Heart left ventricle (tissue), 16 donors: ENCODE results near the gene IPO11. TPM values are rescaled to one million over a fixed set of nuclear protein-coding genes. Genes with fewer than 3 reads are reported as not detected.

Experiments used
- ATAC-seq, 4 donors: fragments of 200-7000 bp; cut with Tn5 transposase; one replicate each; pipeline ENCODE4 v1.9.1; 2020 to 2022; ENCODE audit warnings: moderate library complexity in 4 of 4, mild to moderate bottlenecking in 3 of 4, moderate number of reproducible peaks in 1 of 4
- DNase-seq, 5 donors: peaks; one replicate each; pipeline ENCODE4 v3.0.0-alpha.2; 2020
- H3K27ac ChIP-seq, 12 donors: fragments of 200-600 bp; sonication (generic) in 4 of 12; one replicate each; pipeline versions ENCODE4 v1.5.0 to v1.8.0; 2016 to 2022; ENCODE audit warnings: mild to moderate bottlenecking in 2 of 12
- H3K27me3 ChIP-seq, 9 donors: fragments of 200-600 bp; sonication (generic) in 2 of 9; one replicate each; pipeline versions ENCODE4 v1.5.1 to v1.8.0; 2016 to 2022; ENCODE audit warnings: mild to moderate bottlenecking in 3 of 9
- H3K36me3 ChIP-seq, 9 donors: fragments of 200-600 bp; sonication (generic) in 2 of 9; one replicate each; pipeline versions ENCODE4 v1.5.0 to v1.8.0; 2018 to 2022; ENCODE audit warnings: mild to moderate bottlenecking in 2 of 9
- H3K4me1 ChIP-seq, 12 donors: fragments of 200-600 bp; sonication (generic) in 4 of 12; one replicate each; pipeline versions ENCODE4 v1.5.0 to v1.8.0; 2016 to 2022; ENCODE audit warnings: mild to moderate bottlenecking in 3 of 12
- H3K4me3 ChIP-seq, 12 donors: fragments of 200-600 bp; sonication (generic) in 4 of 12; one replicate each; pipeline versions ENCODE4 v1.5.0 to v1.8.0; 2017 to 2022; ENCODE audit warnings: mild to moderate bottlenecking in 9 of 12, moderate library complexity in 4 of 12
- H3K9me3 ChIP-seq, 12 donors: fragments of 200-600 bp; sonication (generic) in 4 of 12; one replicate each; pipeline versions ENCODE4 v1.5.0 to v1.8.0; 2016 to 2022; ENCODE audit warnings: mild to moderate bottlenecking in 1 of 12
- POLR2A ChIP-seq, 2 donors: fragments of 450-650 bp; IDR thresholded peaks; one replicate each; pipeline ENCODE4 v1.6.1; 2017; ENCODE audit warnings: antibody characterized with exemption in 2 of 2, mild to moderate bottlenecking in 2 of 2, moderate library complexity in 2 of 2
- WGBS, 4 donors: extraction: QIAGEN DNeasy Blood & Tissue Kit in 2 of 4; methylation state at CpG; one replicate each; pipeline versions ENCODE4 v1.1.5 to v1.1.7; 2013 to 2018; 5-methylcytosine and 5-hydroxymethylcytosine counted together
- intact Hi-C, 10 donors: fragments of 100-400 bp; cut with DNase I; formaldehyde crosslinking; loops; one replicate each; pipeline versions ENCODE4 v1.11.1 to v1.14.2; 2022
- polyA plus RNA-seq, 2 donors: library from polyadenylated mRNA; stranded (reverse); fragments of 200-250 nt; gene quantifications; one replicate each; pipeline ENCODE4 v1.2.3, GENCODE V29; 2013
- total RNA-seq, 9 donors: library from RNA; depleted of rRNA in 2 of 9; stranded (reverse); fragments of >200 nt in 2 of 9; fragmentation: NEBNext Ultra II Directional in 3 of 9; extraction: Animal tissue kit (Norgen Biotek cat#: 25700) in 3 of 9; gene quantifications; one replicate each; pipeline versions ENCODE4 v1.1.0 to v1.2.4, GENCODE V29; 2016 to 2023
- TF ChIP-seq, protein P1 (sequence below), 12 donors: fragments of 200-600 bp; sonication (generic) in 4 of 12; IDR thresholded peaks; one replicate each; pipeline versions ENCODE4 v1.5.0 to v1.8.0; 2018 to 2022; ENCODE audit warnings: antibody characterized with exemption in 12 of 12, mild to moderate bottlenecking in 5 of 12
- donor health status: ischemic (EF 13 %, LVEDD 7.1; RV severe dilation, severe dysfunction).
- donor health status: healthy with polysubstance abuse.
- donor health status: DM: no; HTN: yes; CAD: no.
- donor health status: DM: no; HTN: no; CAD: no.
- donor health status: ischemic (EF 25% LVEDD 6.9; RV normal size, moderate dysfunction).
- donor health status: ischemic (EF 25% LVEDD 5.7; RV mildly dilated, moderate dysfunction).
- donor health status: healthy.
- donor health status: DM: yes; HTN: yes; CAD: no.
- donor health status: ischemic (EF 35%, LVEDD 5.7; RV mildly dilated, moderate dysfunction).
- donor health status: nonischemic (EF 11% LVEDD 7.7; RV severe dilation, severe dysfunction).
- donor health status: DM: yes; HTN: yes; CAD: no.
- donor health status: PGD.
- donor health status: ischemic (EF 29% LVEDD 5.4; RV normal size, mild dysfunction).
- donor health status: nonischemic (EF 23%, LVEDD 6.1; RV moderate dilation, normal function).

IPO11 gene
- total and polyA plus RNA-seq, 11 donors = 8.2 to 40.4 (median 29.1) TPM

DNA sequence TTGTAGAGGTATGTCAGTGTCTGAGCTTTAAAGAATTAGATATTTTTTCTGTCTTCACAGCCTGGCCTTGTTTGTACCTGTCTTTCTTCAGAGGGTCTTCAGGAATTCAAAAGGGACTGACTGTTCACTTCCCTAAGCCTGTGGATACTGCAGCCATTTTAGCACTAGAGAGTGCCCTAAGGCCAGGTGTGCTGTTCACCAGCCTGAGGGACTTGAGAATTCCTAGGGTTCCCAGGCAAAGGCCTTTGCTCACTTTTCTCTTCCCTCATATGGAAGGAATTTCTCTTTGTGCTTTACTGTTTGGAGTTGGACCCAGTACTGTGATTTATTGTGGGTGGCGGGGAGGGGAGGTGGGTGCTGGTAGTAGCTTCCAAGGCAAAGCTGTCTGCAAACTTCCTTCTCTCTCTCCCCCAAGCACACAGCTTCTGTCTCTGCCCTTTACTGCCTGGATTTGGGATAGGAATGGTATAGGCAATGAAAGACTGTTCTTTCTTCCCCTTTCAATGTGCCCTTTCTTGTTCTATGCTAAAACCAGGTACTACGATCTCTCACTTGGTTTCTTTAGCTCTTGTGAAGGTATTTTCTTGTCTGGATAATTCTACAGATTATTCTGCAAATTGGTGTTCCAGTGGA, 156.4 kb downstream of the IPO11 start:
- WGBS, 4 donors = 97 to 100% (median 99%) methylated on average over 2 of the region's 2 CpGs
- Histone ChIP-seq H3K27me3 (no peaks in the 10 kb centered on the region), H3K4me3 (no peak overlapping the region), H3K27ac (no peak overlapping the region), H3K9me3 (peaks cover 0 to 34% (median 11%) of the 10 kb centered on the region in 12 donors), H3K4me1 (peaks cover 0 to 8% (median 0%) of the 10 kb centered on the region in 12 donors), H3K36me3 (peaks cover 0 to 34% (median 7%) of the 10 kb centered on the region in 9 donors)
- no peak for ATAC-seq
- DNase-seq = no peak
- intact Hi-C loops = no loop called here
- TF ChIP-seq, protein P1, sequence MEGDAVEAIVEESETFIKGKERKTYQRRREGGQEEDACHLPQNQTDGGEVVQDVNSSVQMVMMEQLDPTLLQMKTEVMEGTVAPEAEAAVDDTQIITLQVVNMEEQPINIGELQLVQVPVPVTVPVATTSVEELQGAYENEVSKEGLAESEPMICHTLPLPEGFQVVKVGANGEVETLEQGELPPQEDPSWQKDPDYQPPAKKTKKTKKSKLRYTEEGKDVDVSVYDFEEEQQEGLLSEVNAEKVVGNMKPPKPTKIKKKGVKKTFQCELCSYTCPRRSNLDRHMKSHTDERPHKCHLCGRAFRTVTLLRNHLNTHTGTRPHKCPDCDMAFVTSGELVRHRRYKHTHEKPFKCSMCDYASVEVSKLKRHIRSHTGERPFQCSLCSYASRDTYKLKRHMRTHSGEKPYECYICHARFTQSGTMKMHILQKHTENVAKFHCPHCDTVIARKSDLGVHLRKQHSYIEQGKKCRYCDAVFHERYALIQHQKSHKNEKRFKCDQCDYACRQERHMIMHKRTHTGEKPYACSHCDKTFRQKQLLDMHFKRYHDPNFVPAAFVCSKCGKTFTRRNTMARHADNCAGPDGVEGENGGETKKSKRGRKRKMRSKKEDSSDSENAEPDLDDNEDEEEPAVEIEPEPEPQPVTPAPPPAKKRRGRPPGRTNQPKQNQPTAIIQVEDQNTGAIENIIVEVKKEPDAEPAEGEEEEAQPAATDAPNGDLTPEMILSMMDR (IDR thresholded peaks at IDR 0.05) = no peak
- TF ChIP-seq POLR2A (IDR thresholded peaks at IDR 0.05) = no peak

DNA sequence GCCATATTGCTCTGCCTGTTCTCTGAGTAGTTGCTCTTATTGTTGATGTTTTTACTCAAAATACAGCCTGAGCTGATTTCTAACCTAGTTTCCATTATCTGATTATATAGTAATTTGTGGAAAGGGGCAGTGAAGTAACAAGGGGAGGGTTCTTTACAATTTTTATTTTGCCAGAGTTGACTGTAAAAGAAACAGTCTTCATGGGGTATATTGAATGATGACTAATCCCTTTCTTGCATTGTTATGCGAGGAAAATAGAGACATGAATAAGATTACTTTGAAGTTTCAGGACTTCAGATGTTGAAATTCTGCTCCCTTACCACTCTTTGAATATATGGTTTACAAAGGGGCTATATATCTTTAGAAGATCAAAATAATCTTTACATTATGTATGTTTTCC, 156.9 kb downstream of the IPO11 start:
- H3K4me3 ChIP-seq = no peak overlapping the region
- no peak for TF ChIP-seq POLR2A (IDR thresholded peaks at IDR 0.05)
- TF ChIP-seq, protein P1 (IDR thresholded peaks at IDR 0.05) = no peak
- no peak overlapping the region for H3K27ac ChIP-seq
- no peaks in the 10 kb centered on the region for H3K27me3 ChIP-seq
- peaks cover 0 to 34% (median 11%) of the 10 kb centered on the region in 12 donors for H3K9me3 ChIP-seq
- intact Hi-C loops = no loop called here
- WGBS, 4 donors = 85 to 96% (median 87%) methylated on average over 1 of the region's 1 CpG
- H3K4me1 ChIP-seq = peaks cover 0 to 8% (median 0%) of the 10 kb centered on the region in 12 donors
- peaks cover 0 to 34% (median 7%) of the 10 kb centered on the region in 9 donors for H3K36me3 ChIP-seq
- ATAC-seq (no peak), DNase-seq (no peak)

DNA sequence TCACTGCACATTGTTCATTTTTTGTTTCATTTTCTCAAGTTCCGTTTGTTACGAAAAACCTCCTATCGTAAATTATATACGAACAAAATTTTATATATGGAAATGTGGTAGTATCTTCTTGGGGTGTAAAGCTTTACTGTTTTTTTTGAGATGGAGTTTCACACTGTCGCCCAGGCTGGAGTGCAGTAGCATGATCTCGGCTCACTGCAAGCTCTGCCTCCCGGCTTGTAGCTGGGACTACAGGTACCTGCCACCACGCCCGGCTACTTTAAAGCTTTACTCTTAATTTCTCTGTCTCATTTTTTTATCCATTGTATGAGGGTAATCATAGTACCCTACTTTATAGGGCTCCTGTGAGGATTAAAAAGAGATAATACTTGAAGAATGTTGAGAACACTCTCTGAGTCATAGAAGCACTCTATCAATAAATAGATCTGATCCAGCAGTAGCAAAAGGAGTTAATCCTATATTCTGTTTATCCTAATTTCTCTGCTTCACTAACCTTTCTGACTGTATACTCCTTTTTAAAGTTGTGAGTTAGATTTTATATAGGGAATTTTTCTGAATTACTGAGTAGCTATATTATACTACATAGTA, 160.5 kb downstream of the IPO11 start:
- TF ChIP-seq, protein P1 (IDR thresholded peaks at IDR 0.05) = no peak
- TF ChIP-seq POLR2A (IDR thresholded peaks at IDR 0.05) = no peak
- peaks cover 0 to 10% (median 2%) of the 10 kb centered on the region in 12 donors for H3K9me3 ChIP-seq
- H3K27me3 ChIP-seq = no peaks in the 10 kb centered on the region
- WGBS, 4 donors = 93 to 97% (median 95%) methylated on average over 9 of the region's 9 CpGs
- H3K4me1 ChIP-seq = peaks cover 0 to 21% (median 1%) of the 10 kb centered on the region in 12 donors
- DNase-seq (no peak), ATAC-seq (no peak)
- intact Hi-C loops = no loop called here
- peaks cover 0 to 8% (median 0%) of the 10 kb centered on the region in 9 donors for H3K36me3 ChIP-seq
- H3K27ac ChIP-seq = no peak overlapping the region
- peak overlapping the region in 1 of 12 donors; percentile 26 for H3K4me3 ChIP-seq

DNA sequence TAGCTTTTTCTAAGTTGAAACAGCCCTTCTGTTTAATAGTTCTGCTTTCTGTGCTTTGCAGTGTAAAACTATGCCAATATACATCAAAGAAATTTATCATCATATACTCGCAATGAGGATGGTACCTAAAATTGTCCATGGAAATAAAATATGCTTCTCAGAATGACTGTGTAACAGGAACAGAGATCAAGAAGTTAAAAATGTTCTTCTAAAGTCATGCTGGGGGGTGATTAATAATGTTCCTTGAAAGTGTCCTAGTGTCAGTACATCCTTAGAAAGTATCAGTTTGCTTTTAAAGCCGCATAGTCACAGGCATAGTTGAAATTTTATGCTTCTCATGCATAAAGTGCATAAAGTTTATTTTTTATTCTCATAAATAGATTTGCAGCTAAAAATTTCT, 162.0 kb downstream of the IPO11 start:
- no peak overlapping the region for H3K27ac ChIP-seq
- no peak for DNase-seq
- H3K27me3 ChIP-seq = no peaks in the 10 kb centered on the region
- no peak overlapping the region for H3K4me3 ChIP-seq
- intact Hi-C loops = no loop called here
- peaks cover 0 to 26% (median 2%) of the 10 kb centered on the region in 12 donors for H3K4me1 ChIP-seq
- ATAC-seq = no peak
- H3K9me3 ChIP-seq = no peaks in the 10 kb centered on the region
- no peaks in the 10 kb centered on the region for H3K36me3 ChIP-seq
- 87 to 99% (median 92%) methylated on average over 2 of the region's 2 CpGs for WGBS, 4 donors
- TF ChIP-seq, protein P1 (IDR thresholded peaks at IDR 0.05) = no peak
- no peak for TF ChIP-seq POLR2A (IDR thresholded peaks at IDR 0.05)
